Measurements from ENCODE around the gene RTCA.

The RTCA gene

GRCh38 chr1:100306735-100307313 lies 40.8 kb downstream of the RTCA start:
- TF ChIP-seq, protein P1, sequence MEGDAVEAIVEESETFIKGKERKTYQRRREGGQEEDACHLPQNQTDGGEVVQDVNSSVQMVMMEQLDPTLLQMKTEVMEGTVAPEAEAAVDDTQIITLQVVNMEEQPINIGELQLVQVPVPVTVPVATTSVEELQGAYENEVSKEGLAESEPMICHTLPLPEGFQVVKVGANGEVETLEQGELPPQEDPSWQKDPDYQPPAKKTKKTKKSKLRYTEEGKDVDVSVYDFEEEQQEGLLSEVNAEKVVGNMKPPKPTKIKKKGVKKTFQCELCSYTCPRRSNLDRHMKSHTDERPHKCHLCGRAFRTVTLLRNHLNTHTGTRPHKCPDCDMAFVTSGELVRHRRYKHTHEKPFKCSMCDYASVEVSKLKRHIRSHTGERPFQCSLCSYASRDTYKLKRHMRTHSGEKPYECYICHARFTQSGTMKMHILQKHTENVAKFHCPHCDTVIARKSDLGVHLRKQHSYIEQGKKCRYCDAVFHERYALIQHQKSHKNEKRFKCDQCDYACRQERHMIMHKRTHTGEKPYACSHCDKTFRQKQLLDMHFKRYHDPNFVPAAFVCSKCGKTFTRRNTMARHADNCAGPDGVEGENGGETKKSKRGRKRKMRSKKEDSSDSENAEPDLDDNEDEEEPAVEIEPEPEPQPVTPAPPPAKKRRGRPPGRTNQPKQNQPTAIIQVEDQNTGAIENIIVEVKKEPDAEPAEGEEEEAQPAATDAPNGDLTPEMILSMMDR (IDR thresholded peaks at IDR 0.05) = no peak

DNA sequence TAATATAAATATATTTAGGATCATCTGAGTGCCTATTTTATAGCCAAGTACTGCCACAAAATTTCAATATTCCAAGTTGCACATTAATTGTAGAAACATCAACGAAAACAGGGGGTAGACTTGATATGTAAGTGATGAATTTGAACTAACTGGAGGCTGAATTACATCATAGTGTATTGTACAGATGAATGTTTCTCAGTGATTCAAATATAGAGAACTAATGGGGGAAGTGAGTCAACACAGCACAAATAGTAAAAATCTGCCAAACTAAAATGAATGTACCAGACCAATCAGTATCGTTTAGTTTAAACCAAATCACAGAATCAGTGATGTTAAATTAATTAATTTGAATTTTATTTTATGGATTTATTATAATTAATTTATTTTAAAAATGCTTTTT lies 42.8 kb downstream of the RTCA start:
- no peak overlapping the region for H3K27ac ChIP-seq
- TF ChIP-seq, protein P1 (IDR thresholded peaks at IDR 0.05) = no peak
- no peak for DNase-seq (ENCODE audit: low spot score)
- no peak overlapping the region for H3K4me3 ChIP-seq

More at GRCh38 chr1:100306735-100307313, 40.8 kb downstream of the RTCA start:
- no peak for DNase-seq (ENCODE audit: low spot score)
- Histone ChIP-seq H3K4me3 (no peak overlapping the region), H3K27ac (no peak overlapping the region)

DNA sequence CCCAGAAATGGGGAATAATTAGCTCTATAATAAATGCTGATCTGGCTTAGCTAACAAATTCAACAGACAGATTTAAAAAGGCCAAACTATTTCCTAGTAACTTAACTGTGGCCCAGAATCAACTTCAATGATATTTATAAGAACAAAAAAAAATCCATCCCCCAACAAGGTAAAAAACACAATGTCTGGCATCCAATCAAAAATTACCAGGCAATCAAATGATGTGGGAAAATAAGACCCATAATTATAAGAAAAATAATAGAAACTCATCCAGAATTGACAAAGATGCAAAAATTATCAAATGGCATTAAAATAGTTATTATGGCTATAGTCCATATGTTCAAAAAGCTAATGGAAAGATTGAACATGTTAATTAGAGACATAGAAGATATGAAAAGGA lies 43.8 kb downstream of the RTCA start:
- TF ChIP-seq, protein P1 (IDR thresholded peaks at IDR 0.05) = no peak
- DNase-seq (ENCODE audit: low spot score) = no peak
- H3K27ac ChIP-seq = no peak overlapping the region
- H3K4me3 ChIP-seq = no peak overlapping the region

GRCh38 chr1:100313382-100313781 lies 47.4 kb downstream of the RTCA start:
- H3K27ac ChIP-seq = no peak overlapping the region
- TF ChIP-seq, protein P1 (IDR thresholded peaks at IDR 0.05) = no peak
- H3K4me3 ChIP-seq = no peak overlapping the region
- DNase-seq (ENCODE audit: low spot score) = no peak

DNA sequence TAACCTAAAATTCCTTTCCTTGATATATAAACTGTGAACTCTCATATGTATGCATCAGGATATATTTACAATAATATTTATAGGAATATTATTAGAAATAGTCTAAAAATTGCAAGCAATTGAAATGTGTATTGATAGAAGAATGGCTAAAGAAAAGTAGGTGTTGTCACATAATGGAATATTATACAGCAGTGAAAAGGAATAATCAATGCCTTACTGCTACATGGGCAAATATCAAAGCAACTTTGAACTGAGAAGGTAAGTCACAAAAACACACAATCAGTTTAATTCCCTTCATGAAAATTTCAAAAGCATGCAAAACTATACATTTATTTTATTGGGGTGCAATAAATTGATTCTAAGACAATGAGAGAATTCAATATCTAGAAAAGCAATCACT lies 50.6 kb downstream of the RTCA start:
- Histone ChIP-seq H3K27ac (no peak overlapping the region), H3K4me3 (no peak overlapping the region)
- no peak for DNase-seq (ENCODE audit: low spot score)
- TF ChIP-seq, protein P1 (IDR thresholded peaks at IDR 0.05) = no peak

DNA sequence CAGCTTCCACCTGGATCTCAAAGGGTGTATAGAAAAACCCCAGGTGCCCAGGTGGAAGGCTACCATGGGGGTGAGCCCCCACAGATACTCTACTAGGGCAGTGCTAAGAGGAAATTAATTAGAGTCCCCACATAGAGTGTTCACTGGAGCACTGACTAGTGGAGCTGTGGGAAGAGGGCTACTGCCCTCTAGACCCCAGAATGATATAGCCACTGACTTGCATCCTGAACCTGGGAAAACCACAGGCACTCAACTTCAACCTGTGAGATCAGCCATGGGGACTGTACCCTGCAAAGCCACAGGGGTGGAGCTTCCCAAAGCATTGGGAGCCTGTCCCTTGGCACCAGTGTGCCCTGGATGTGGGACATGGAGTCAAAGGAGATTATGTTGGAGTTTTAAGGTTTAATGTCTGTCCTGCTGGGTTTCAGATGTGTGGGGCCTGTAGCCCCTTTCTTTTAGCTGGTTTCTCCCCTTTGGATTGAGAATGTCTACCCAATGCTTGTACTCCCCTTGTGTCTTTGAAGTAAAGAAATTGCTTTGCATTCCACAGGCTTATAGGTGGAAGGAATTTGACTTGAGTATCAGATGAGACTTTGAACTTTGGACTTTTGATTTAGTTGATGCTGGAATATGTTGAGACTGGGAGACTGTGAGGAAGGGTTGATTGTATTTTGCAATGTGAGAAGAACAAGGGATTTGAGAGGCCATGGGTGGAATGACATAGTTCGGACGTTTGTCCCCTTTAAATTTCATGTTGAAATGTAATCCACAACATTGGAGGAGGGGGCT lies 54.5 kb downstream of the RTCA start:
- no peak for DNase-seq (ENCODE audit: low spot score)
- Histone ChIP-seq H3K4me3 (no peak overlapping the region), H3K27ac (no peak overlapping the region)
- TF ChIP-seq, protein P1 (IDR thresholded peaks at IDR 0.05) = no peak

DNA sequence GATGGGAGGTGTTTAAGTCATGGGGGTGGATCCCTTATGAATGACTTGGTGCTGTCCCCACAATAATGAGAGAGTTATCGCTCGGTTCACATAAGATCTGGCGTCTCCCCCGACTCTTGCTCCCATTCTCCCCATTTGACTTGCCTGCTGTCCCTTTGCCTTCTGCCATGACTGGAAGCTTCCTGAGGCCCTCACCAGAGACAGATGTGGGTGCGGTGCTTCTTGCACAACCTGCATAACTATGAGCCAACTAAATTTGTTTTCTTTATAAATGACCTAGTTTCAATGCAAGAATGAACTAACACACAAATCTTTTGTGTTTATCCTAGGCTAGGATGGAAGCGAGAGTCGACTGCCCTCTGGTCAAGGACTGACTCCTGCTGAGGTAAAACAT lies 55.1 kb downstream of the RTCA start:
- no peak for DNase-seq (ENCODE audit: low spot score)
- TF ChIP-seq, protein P1 (IDR thresholded peaks at IDR 0.05) = no peak
- Histone ChIP-seq H3K4me3 (no peak overlapping the region), H3K27ac (no peak overlapping the region)
